Measurements from ENCODE around the gene SBNO2.
A peak's percentile ranks its signal among the peaks of the same experiment; 100 is the strongest.
"Not testable (repeated sequence)": the region's sequence is repeated elsewhere in the genome, so short reads cannot be mapped to it uniquely, and the experiment has no call there.

The SBNO2 gene

DNA sequence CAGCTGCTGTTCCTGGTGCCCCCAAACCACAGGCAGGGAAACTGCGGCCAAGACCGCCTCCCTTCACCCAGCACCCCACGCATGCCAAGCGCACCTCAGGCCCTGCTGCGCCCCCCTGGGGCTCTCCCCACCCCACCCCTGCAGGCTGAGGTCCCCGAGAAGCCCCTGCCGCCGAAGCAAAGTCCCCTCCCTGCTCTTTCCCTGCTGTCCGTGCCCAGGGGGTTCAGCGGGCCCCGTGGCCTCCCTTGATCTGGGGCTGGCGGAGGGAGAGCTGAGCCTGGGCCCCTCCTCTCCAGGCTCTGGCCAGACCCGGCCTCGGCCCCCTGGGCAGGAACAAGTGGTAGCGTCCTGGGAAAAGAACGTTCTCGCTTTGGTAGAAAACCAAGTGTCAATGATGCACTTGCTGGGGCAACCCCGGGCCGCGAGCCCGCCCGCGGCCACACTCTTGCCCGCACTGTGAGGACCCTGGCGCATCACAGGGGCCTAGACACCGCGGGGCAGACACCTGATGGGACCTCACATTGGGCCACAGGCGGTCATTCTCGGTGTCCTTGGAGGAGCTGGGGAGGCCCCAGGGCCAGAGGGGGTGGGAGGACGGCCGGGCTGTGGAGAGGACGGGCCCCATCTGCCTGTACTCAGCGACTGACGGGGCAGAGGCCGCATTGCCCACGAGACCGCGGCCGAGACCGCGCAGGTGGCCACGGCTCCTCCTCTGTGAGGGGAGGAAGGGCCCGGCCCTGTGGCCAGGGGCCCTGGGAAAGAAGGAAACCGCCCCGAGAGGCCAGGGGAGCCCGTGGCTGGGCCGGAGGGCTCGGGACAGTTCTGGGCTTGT, 41.3 kb downstream of the SBNO2 start:
- no peak for DNase-seq

DNA sequence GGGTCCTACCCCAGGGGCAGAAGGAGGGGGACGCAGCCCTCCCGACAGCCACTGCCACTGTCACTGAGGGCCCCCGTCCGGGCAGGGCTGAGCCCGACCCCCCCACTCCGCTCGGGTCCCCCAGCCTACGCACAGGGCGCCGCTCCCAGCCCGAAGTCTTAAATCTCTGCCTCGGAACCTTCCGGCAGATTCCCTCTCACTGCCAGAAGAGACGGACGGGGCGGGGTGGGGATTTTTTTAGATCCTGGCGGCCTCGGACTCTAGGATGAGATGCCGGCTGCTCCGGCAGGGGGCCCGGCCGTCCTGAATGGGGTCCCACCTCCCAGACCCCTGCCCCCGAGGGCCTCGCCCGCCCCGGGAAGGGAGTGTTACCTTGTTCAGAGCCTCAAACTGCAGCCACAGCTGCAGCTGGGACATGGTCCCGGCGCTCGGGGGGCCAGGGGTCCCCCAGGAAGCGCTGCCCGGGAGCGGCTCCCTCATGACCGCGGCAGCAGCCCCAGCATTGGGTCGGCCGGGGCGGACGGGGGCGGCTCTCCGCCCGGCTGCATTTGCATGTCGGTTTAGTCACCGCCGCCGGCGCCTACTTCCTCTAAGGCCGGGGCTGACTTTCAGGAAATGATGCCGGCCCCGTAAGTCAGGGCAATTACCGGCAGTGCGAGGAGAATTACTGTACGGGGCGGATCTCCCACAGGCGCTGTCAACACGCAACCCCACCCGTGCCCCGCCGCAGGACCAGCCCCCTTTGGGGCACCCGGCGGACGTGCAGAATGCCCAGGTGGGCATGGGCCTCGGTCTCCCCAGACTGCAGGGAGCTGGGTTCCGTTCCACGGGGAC, 42.1 kb downstream of the SBNO2 start:
- DNase-seq: peak; percentile 87

DNA sequence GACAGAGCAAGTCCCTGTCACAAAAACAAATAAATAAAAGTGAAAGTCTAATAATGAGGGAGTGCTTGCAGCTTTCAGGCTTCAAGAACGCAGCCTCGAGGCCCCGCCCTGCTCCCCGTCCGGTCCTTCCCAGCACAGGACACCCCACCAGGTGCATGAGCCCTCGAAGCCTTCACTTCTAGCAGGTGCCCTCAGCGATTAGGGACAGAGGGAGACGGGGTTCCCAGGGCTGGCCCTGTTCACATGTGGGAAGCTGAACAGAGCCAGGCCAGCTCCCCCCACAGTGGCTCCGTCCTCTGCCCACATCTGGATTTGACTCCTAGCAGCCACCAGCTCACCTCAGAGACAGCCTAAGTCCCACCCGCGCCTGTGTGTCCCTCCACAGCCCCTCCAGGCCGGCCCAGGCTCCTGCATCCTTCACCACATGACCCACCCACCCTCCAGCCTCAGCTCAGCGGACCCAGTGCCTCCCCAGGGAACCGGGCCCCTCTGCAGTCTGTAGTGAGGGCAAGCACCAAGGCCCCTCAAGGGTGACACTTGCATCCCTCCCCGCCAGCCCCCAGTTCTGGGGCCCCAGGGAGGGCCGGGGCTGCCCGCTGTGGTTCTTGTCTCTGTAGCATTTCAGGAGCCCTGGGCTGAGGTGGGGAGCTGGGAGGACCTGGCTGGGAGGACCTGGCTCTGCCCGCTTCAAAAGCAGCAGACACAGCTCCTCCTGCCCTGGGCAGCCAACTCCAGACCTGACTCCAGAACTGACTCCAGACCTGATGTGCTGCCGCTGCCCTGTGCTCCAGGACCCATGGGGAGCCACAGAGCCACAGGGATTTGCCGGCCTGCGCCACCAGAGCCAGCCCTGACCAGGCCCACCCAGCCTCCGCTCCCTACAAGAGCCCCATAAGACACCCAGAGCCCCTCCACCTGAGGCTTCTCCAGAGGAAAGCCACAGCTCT, 43.0 kb downstream of the SBNO2 start:
- DNase-seq: no peak

DNA sequence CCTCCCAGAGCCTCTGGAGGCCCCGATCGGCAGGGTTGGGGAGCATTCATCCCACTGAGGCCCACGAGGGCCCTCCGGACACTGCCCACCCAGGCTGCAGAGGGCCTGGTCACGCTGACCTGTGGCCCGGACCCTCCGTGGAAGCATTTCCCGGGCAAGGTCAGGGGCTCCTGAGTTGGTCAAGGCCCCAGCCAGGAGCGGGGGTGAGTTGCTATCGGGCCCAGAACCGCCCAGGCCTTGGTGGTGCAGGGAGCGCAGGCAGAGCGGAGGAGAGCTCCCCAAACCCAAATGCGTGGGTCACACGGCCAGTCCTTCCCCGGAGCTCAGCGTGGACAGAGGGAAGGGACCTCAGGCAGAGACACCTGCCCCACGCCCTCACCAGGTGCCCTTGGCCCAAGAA, 44.5 kb downstream of the SBNO2 start:
- DNase-seq: no peak

DNA sequence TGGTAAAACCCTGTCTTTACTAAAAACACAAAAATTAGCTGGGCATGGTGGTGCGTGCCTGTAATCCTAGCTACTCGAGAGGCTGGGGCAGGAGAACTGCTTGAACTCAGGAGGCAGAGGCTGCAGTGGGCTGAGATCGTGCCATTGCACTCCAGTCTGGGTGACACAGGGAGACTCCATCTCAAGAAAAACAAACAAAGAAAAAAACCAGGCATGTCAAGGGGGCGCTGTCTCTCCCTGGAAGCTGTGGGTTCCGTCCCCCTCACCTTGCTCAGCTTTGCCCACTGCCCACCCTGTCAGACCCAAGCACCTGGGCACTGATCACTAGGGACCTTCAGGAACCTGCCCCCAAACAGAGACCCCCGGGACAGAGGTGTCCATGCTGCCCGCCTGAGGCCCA, 45.0 kb downstream of the SBNO2 start:
- not testable (repeated sequence) for DNase-seq

GRCh38 chr19:1128106-1128505, 46.0 kb downstream of the SBNO2 start:
- no peak for DNase-seq

- DNase-seq: no peak
These were observed 46.9 kb downstream of the SBNO2 start for GRCh38 chr19:1126984-1127760.

- DNase-seq: no peak
These were observed 48.2 kb downstream of the SBNO2 start for GRCh38 chr19:1125601-1126467.

DNA sequence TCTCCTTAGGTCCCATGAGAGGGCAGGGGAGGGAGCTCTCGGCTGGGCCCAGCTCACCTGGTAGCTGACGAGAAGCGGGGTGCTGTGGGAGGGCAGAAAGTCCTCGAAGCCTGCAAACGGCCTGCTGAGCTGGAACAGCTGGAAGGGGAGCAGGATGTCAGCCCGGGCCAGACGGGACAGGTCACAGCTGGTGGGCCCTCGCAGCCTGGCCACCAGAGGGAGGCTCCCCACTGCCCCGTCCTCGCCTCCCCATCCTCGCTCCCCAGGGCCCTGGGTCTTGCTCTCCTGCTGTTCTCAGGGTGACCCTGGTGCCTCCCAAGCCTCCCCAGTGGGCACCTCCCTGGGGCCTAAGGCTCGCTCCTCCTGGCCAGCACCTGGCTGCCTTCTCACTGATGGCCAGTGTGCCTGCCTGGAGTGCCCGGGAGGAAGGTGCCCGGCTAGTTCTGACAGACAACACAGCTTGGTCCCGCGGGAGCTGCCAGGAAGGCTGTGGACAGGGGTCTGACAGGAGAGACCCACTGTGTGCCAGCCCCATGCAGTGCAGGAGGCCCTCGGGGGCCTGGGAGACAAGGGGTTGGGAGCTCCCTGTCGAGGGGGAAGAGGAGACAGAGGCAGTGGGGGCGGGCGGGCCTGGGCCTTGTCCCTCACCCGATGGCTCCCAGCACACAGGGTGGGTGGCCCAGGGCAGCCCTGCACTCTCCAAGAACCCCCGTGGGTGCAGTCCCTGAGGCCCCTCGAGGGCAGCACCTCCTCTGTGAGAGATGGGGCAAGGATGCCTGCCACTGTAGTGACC, 50.0 kb downstream of the SBNO2 start:
- DNase-seq: no peak

- no peak for DNase-seq
These were observed 50.7 kb downstream of the SBNO2 start for GRCh38 chr19:1123381-1123780.

GRCh38 chr19:1122972-1123363, 51.1 kb downstream of the SBNO2 start:
- DNase-seq: no peak

GRCh38 chr19:1122021-1122971, 51.8 kb downstream of the SBNO2 start:
- DNase-seq: no peak

- DNase-seq: no peak
These were observed 52.7 kb downstream of the SBNO2 start for GRCh38 chr19:1121395-1121794.

GRCh38 chr19:1119475-1120217, 54.4 kb downstream of the SBNO2 start:
- no peak for DNase-seq

- no peak for DNase-seq
These were observed 55.1 kb downstream of the SBNO2 start for GRCh38 chr19:1118999-1119398.

DNA sequence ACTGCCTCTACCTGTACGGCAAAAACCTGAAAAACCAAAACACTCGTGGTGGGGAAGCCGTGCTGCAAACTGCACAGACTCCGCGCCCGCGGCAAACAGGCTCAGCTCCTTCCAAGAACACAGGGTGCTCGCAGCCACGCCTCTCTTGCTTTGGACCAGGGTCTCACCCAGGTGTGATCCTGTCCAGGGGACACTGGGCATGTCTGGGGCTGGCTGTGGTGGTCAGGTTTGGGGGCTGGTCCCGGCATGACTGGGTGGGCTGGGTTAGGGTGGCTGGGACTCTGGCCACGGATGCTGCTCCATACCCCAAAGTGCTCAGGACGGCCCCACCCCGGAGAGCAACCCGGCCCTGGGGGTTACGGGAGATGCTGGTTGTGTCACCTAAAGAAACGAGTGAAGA, 56.4 kb downstream of the SBNO2 start:
- no peak for DNase-seq

GRCh38 chr19:1116726-1117581, 57.1 kb downstream of the SBNO2 start:
- no peak for DNase-seq

Measured in left hindlimb (tissue), 1 donor.